Gastroesophageal sphincter (tissue), 3 donors: Measurements from ENCODE around the gene PRR36.

Source experiments
- POLR2A ChIP-seq, 2 donors: fragments of 450-650 bp; IDR thresholded peaks; one replicate each; pipeline ENCODE4 v1.6.1; 2017; ENCODE audit warnings: antibody characterized with exemption in 2 of 2, mild to moderate bottlenecking in 2 of 2, moderate library complexity in 1 of 2
- POLR2AphosphoS5 ChIP-seq: sonication (generic); formaldehyde crosslinking; IDR thresholded peaks from one replicate; pipeline ENCODE4 v1.6.1; 2017; ENCODE audit warnings: antibody characterized with exemption
- TF ChIP-seq, protein P1 (sequence below), 4 experiments: fragments of 200-600 bp in 2 of 4; fragments of 450-650 bp in 2 of 4; sonication (generic) in 1 of 4; IDR thresholded peaks; one replicate each; pipeline ENCODE4 v1.5.1; 2017 to 2019; ENCODE audit warnings: antibody characterized with exemption in 4 of 4, mild to moderate bottlenecking in 2 of 4, moderate library complexity in 2 of 4

DNA sequence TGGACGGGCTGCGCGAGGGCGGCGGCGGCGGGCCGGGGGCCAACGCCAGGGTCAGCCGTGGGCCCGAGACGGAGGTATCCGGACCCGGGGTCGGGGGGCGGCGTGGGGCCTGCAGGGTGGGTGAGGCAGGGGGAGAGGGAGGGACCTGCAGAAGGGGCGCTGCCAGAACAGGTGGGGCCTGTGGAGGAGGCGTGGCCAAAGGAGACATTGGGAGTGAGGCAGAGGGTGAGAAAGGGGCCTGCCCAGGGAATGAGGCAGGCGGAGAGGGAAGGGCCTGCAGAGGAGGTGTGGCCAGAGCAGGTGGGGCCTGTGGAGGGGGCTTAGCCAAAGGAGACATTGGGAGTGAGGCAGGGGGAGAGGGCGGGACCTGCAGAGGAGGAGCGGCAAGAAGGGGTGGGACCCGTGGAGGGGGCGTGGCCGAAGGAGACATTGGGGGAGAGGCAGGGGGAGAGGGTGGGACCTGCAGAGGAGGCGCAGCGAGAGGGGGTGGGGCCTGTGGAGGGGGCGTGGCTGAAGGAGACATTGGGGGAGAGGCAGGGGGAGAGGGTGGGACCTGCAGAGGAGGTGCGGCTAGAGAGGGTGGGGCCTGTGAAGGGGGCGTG, 4.2 kb downstream of the PRR36 start:
- TF ChIP-seq, protein P1, sequence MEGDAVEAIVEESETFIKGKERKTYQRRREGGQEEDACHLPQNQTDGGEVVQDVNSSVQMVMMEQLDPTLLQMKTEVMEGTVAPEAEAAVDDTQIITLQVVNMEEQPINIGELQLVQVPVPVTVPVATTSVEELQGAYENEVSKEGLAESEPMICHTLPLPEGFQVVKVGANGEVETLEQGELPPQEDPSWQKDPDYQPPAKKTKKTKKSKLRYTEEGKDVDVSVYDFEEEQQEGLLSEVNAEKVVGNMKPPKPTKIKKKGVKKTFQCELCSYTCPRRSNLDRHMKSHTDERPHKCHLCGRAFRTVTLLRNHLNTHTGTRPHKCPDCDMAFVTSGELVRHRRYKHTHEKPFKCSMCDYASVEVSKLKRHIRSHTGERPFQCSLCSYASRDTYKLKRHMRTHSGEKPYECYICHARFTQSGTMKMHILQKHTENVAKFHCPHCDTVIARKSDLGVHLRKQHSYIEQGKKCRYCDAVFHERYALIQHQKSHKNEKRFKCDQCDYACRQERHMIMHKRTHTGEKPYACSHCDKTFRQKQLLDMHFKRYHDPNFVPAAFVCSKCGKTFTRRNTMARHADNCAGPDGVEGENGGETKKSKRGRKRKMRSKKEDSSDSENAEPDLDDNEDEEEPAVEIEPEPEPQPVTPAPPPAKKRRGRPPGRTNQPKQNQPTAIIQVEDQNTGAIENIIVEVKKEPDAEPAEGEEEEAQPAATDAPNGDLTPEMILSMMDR (IDR thresholded peaks at IDR 0.05) = no peak
- TF ChIP-seq POLR2AphosphoS5 = no peak
- no peak for TF ChIP-seq POLR2A (IDR thresholded peaks at IDR 0.05)
